Adrenal gland (tissue), 12 donors: ENCODE measurements around the gene MRPL45. TPM values are rescaled to one million over a fixed set of nuclear protein-coding genes. Genes with fewer than 3 reads are reported as not detected.

Source experiments
- DNase-seq, 7 donors: peaks; one replicate each; pipeline ENCODE4 v3.0.0-alpha.2; 2019 to 2020
- H3K27ac ChIP-seq, 5 donors: fragments of 200-600 bp; sonication (generic) in 4 of 5; 1 replicate in 3 of 5; 2 replicates in 2 of 5; pipeline versions ENCODE4 v1.5.1 to v1.8.0; 2016 to 2020; ENCODE audit warnings: mild to moderate bottlenecking in 1 of 5
- H3K27me3 ChIP-seq: fragments of 200-600 bp; 2 replicates; pipeline ENCODE4 v1.8.0; 2021
- H3K36me3 ChIP-seq, 2 donors: fragments of 200-600 bp; replicated peaks in 1 of 2; 1 replicate in 1 of 2; 2 replicates in 1 of 2; pipeline versions ENCODE4 v1.5.1 to v1.8.0; 2018 to 2022
- H3K4me1 ChIP-seq, 2 donors: fragments of 200-600 bp; replicated peaks in 1 of 2; 1 replicate in 1 of 2; 2 replicates in 1 of 2; pipeline versions ENCODE4 v1.5.1 to v1.8.0; 2018 to 2021
- H3K4me3 ChIP-seq, 4 donors: fragments of 200-600 bp; sonication (generic) in 3 of 4; one replicate each; pipeline ENCODE4 v1.5.1; 2016 to 2018
- H3K9me3 ChIP-seq, 3 donors: fragments of 200-600 bp; sonication (generic) in 1 of 3; replicated peaks in 1 of 3; 1 replicate in 2 of 3; 2 replicates in 1 of 3; pipeline versions ENCODE4 v1.5.1 to v1.8.0; 2016 to 2021
- CTCF ChIP-seq, 6 experiments: fragments of 450-650 bp in 4 of 6; fragments of 200-600 bp in 2 of 6; sonication (generic) in 1 of 6; IDR thresholded peaks; 1 replicate in 5 of 6; 2 replicates in 1 of 6; pipeline versions ENCODE4 v1.5.1 to v1.8.0; 2016 to 2021; ENCODE audit warnings: antibody characterized with exemption in 6 of 6, mild to moderate bottlenecking in 2 of 6, moderate library complexity in 1 of 6
- POLR2A ChIP-seq, 2 donors: fragments of 450-650 bp; IDR thresholded peaks; one replicate each; pipeline ENCODE4 v1.6.1; 2017; ENCODE audit warnings: antibody characterized with exemption in 2 of 2, mild to moderate bottlenecking in 2 of 2, moderate library complexity in 1 of 2
- WGBS, 4 donors: extraction: QIAGEN DNeasy Blood & Tissue Kit in 2 of 4; methylation state at CpG; one replicate each; pipeline versions ENCODE4 v1.1.5 to v1.1.7; 2013 to 2017; 5-methylcytosine and 5-hydroxymethylcytosine counted together
- intact Hi-C, 2 donors: fragments of 100-400 bp; cut with DNase I; formaldehyde crosslinking; loops; one replicate each; pipeline versions ENCODE4 v1.14.1 to v1.15.0; 2022 to 2023
- polyA plus RNA-seq, 3 donors: library from polyadenylated mRNA; stranded (reverse); fragments of 200-250 nt in 2 of 3; fragments of 350-450 nt in 1 of 3; fragmentation: Illumina TruSeq in 1 of 3; extraction: RNeasy Lipid Tissue Mini Kit (QIAGEN cat#74804) in 1 of 3; gene quantifications; one replicate each; pipeline ENCODE4 v1.2.3, GENCODE V29; 2013 to 2014
- total RNA-seq, 9 donors: library from RNA; depleted of rRNA in 4 of 9; stranded (reverse); fragments of >200 nt in 4 of 9; fragments of 120-200 nt in 1 of 9; fragmentation: NEBNext Ultra II Directional in 1 of 9; extraction: Animal tissue kit (Norgen Biotek cat#: 25700) in 1 of 9; gene quantifications; one replicate each; pipeline versions ENCODE4 v1.1.0 to v1.2.4, GENCODE V29; 2013 to 2023
- donor health status: healthy with polysubstance abuse.
- donor health status: Bipolar disorder and iron deficiency.
- donor health status: DM: yes; HTN: yes; CAD: no.
- donor health status: DM: no; HTN: no; CAD: no.
- donor health status: DM: no; HTN: no; CAD: no.
- donor health status: DM: yes; HTN: yes; CAD: no.

MRPL45 gene
- total and polyA plus RNA-seq, 12 donors = 12.7 to 62.8 (median 37.2) TPM

GRCh38 chr17:38352245-38353085 lies 55.5 kb downstream of the MRPL45 start:
- intact Hi-C loops = loop anchor here in 1 of 2 donors (5.0 kb wide), 1 partner anchor 65 kb away; no protein-coding TSS in a partner anchor
- 0 to 2% (median 0%) methylated on average over 9 to 71 of the region's 72 CpGs for WGBS, 4 donors
- DNase-seq = peak; percentile 33 to 61 (median 44)
- Histone ChIP-seq H3K9me3 (no peaks in the 10 kb centered on the region), H3K27ac (peak overlapping the region in 4 of 5 donors; percentile 61 to 92 (median 90)), H3K27me3 (no peaks in the 10 kb centered on the region), H3K36me3 (no peaks in the 10 kb centered on the region), H3K4me3 (peak overlapping the region; percentile 21 to 92 (median 57)), H3K4me1 (peaks cover 7 to 50% of the 10 kb centered on the region in 2 donors)
- TF ChIP-seq POLR2A (IDR thresholded peaks at IDR 0.05) (no peak), CTCF (IDR thresholded peaks at IDR 0.05) (no peak)

GRCh38 chr17:38353086-38353604 lies 56.2 kb downstream of the MRPL45 start:
- TF ChIP-seq CTCF (IDR thresholded peaks at IDR 0.05) (no peak), POLR2A (IDR thresholded peaks at IDR 0.05) (no peak)
- no peak for DNase-seq
- Histone ChIP-seq H3K27me3 (no peaks in the 10 kb centered on the region), H3K36me3 (no peaks in the 10 kb centered on the region), H3K27ac (peak overlapping the region in 2 of 5 donors; percentile 91 to 92), H3K9me3 (no peaks in the 10 kb centered on the region), H3K4me3 (peak overlapping the region in 3 of 4 donors; percentile 55 to 92 (median 59)), H3K4me1 (peaks cover 7 to 56% of the 10 kb centered on the region in 2 donors)
- intact Hi-C loops = loop anchor here in 1 of 2 donors (5.0 kb wide), 1 partner anchor 64 kb away; no protein-coding TSS in a partner anchor
- 8 to 13% (median 11%) methylated on average over 8 of the region's 8 CpGs for WGBS, 4 donors

GRCh38 chr17:38353668-38354067 lies 56.7 kb downstream of the MRPL45 start:
- H3K27ac ChIP-seq = no peak overlapping the region
- H3K4me1 ChIP-seq = peaks cover 7 to 60% of the 10 kb centered on the region in 2 donors
- no peaks in the 10 kb centered on the region for H3K27me3 ChIP-seq
- no peak for TF ChIP-seq POLR2A (IDR thresholded peaks at IDR 0.05)
- no peaks in the 10 kb centered on the region for H3K36me3 ChIP-seq
- intact Hi-C loops = loop anchor here in 1 of 2 donors (5.0 kb wide), 1 partner anchor 64 kb away; no protein-coding TSS in a partner anchor
- 85 to 87% (median 86%) methylated on average over 13 of the region's 13 CpGs for WGBS, 4 donors
- no peak for DNase-seq
- H3K4me3 ChIP-seq = peak overlapping the region in 1 of 4 donors; percentile 92
- H3K9me3 ChIP-seq = no peaks in the 10 kb centered on the region

- Histone ChIP-seq H3K36me3 (no peaks in the 10 kb centered on the region), H3K4me1 (peaks cover 7 to 68% of the 10 kb centered on the region in 2 donors), H3K4me3 (no peak overlapping the region), H3K27me3 (no peaks in the 10 kb centered on the region), H3K9me3 (no peaks in the 10 kb centered on the region), H3K27ac (no peak overlapping the region)
- TF ChIP-seq POLR2A (IDR thresholded peaks at IDR 0.05) = no peak
- DNase-seq = no peak
- intact Hi-C loops = loop anchor here in 1 of 2 donors (5.0 kb wide), 1 partner anchor 63 kb away; no protein-coding TSS in a partner anchor
- WGBS, 4 donors = 86 to 89% (median 87%) methylated on average over 7 of the region's 7 CpGs
These were observed 57.5 kb downstream of the MRPL45 start for GRCh38 chr17:38354466-38354865.

- Histone ChIP-seq H3K4me3 (no peak overlapping the region), H3K9me3 (no peaks in the 10 kb centered on the region), H3K36me3 (no peaks in the 10 kb centered on the region), H3K27me3 (no peaks in the 10 kb centered on the region), H3K4me1 (peaks cover 7 to 72% of the 10 kb centered on the region in 2 donors), H3K27ac (no peak overlapping the region)
- intact Hi-C loops = no loop called here
- DNase-seq = no peak
- no peak for TF ChIP-seq POLR2A (IDR thresholded peaks at IDR 0.05)
- TF ChIP-seq CTCF (IDR thresholded peaks at IDR 0.05) = no peak
- 92 to 100% (median 95%) methylated on average over 4 of the region's 4 CpGs for WGBS, 4 donors
These were observed 58.3 kb downstream of the MRPL45 start for GRCh38 chr17:38355251-38355650.
